CD4-positive, CD25-positive, alpha-beta regulatory T cell (primary cell): ENCODE results near the gene STATH. TPM values are rescaled to one million over a fixed set of nuclear protein-coding genes. Genes with fewer than 3 reads are reported as not detected.
"Not testable (repeated sequence)": the region's sequence is repeated elsewhere in the genome, so short reads cannot be mapped to it uniquely, and the experiment has no call there.

Source experiments
- ATAC-seq, 2 donors: fragments of 150-1000 bp; cut with Tn5 transposase; one replicate each; pipeline ENCODE4 v1.10.0; 2021; ENCODE audit warnings: low read depth in 2 of 2, moderate number of reproducible peaks in 2 of 2, moderate library complexity in 1 of 2
- DNase-seq, 3 donors: peaks; one replicate each; pipeline versions ENCODE4 v3.0.0 to v3.0.0-alpha.2; 2012 to 2022; ENCODE audit warnings: mixed read lengths in 1 of 3
- H3K27ac ChIP-seq: one replicate; pipeline ENCODE4 v1.7.0; 2013; ENCODE audit warnings: mild to moderate bottlenecking, low read length; ENCODE audit not compliant: insufficient read depth, poor library complexity, severe bottlenecking
- H3K27me3 ChIP-seq: one replicate; pipeline ENCODE4 v1.7.0; 2013; ENCODE audit warnings: low read length; ENCODE audit not compliant: control insufficient read depth, insufficient read depth
- H3K36me3 ChIP-seq: one replicate; pipeline ENCODE4 v1.7.0; 2013; ENCODE audit warnings: mild to moderate bottlenecking, low read length, moderate library complexity; ENCODE audit not compliant: control insufficient read depth, insufficient read depth
- H3K4me1 ChIP-seq: 2 replicates; pipeline ENCODE4 v1.7.0; 2013; ENCODE audit warnings: mild to moderate bottlenecking, low read length; ENCODE audit not compliant: insufficient read depth, control insufficient read depth, poor library complexity, severe bottlenecking
- H3K4me3 ChIP-seq: one replicate; pipeline ENCODE4 v1.7.0; 2013; ENCODE audit warnings: low read depth, mild to moderate bottlenecking, low read length, moderate library complexity
- H3K9me3 ChIP-seq, 2 experiments: 1 replicate in 1 of 2; 2 replicates in 1 of 2; pipeline ENCODE4 v1.7.0; 2013; ENCODE audit warnings: low read length in 2 of 2, mild to moderate bottlenecking in 1 of 2, moderate library complexity in 1 of 2; ENCODE audit not compliant: control insufficient read depth in 2 of 2
- H3K27ac Mint-ChIP-seq, 3 donors: one replicate each; pipeline ENCODE4 v1.8.0; 2020 to 2022; ENCODE audit warnings: mild to moderate bottlenecking in 3 of 3, mixed read lengths in 3 of 3, moderate library complexity in 2 of 3
- H3K27me3 Mint-ChIP-seq: one replicate; pipeline ENCODE4 v1.8.0; 2022; ENCODE audit warnings: mild to moderate bottlenecking, mixed read lengths
- H3K36me3 Mint-ChIP-seq: one replicate; pipeline ENCODE4 v1.8.0; 2020; ENCODE audit warnings: mixed read lengths
- H3K4me1 Mint-ChIP-seq, 4 donors: one replicate each; pipeline ENCODE4 v1.8.0; 2020 to 2022; ENCODE audit warnings: mixed read lengths in 4 of 4, mild to moderate bottlenecking in 1 of 4
- H3K4me3 Mint-ChIP-seq, 4 donors: one replicate each; pipeline ENCODE4 v1.8.0; 2020 to 2022; ENCODE audit warnings: mild to moderate bottlenecking in 4 of 4, mixed read lengths in 4 of 4, moderate library complexity in 3 of 4
- H3K9me3 Mint-ChIP-seq, 7 donors: one replicate each; pipeline ENCODE4 v1.8.0; 2020 to 2022; ENCODE audit warnings: mixed read lengths in 7 of 7, mild to moderate bottlenecking in 3 of 7, moderate library complexity in 2 of 7
- polyA plus RNA-seq, 4 donors: library from polyadenylated mRNA; unstranded; fragments of 300-500 nt; fragmentation: Illumina TruSeq; gene quantifications; one replicate each; pipeline ENCODE4 v1.2.3, GENCODE V29; 2021
- total RNA-seq: library from RNA; stranded (reverse); gene quantifications from one replicate; pipeline ENCODE4 v1.2.3, GENCODE V29; 2022

STATH gene
- total and polyA plus RNA-seq, 5 donors from 2014 or later, result not detected

GRCh38 chr4:69986663-69987062 lies 9.1 kb upstream of the STATH start:
- Histone ChIP-seq H3K9me3 (no peaks in the 10 kb centered on the region), H3K4me3 (no peak overlapping the region), H3K27ac (no peak overlapping the region), H3K4me1 (no peaks in the 10 kb centered on the region), H3K36me3 (no peaks in the 10 kb centered on the region), H3K27me3 (no peaks in the 10 kb centered on the region)
- Mint-ChIP-seq H3K36me3 (no peaks in the 10 kb centered on the region), H3K4me1 (no peaks in the 10 kb centered on the region), H3K4me3 (no peak overlapping the region), H3K27ac (no peak overlapping the region), H3K27me3 (no peaks in the 10 kb centered on the region), H3K9me3 (no peaks in the 10 kb centered on the region)
- DNase-seq (no peak), ATAC-seq (no peak)

DNA sequence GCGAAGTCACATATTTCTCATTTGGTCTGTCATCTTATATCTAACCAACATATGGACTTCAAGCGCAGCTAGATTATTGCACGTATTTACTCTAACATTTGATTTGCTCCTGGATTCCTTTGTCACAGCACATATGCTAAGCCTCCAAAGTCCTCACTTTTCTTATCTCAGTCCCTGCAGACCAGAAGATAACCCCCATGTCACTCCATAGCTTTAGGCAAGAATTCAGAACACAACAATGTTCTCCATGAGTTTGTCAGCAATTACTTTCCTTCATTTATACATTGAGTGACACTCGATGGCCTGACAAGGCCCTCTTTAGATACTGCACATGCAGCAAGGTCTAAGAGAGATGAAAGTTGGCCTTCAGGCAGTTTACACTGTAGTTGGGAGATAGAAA lies 4.8 kb upstream of the STATH start:
- DNase-seq (no peak), ATAC-seq (no peak)
- H3K36me3 Mint-ChIP-seq, result no peaks in the 10 kb centered on the region
- Histone ChIP-seq H3K9me3 (no peaks in the 10 kb centered on the region), H3K27me3 (no peaks in the 10 kb centered on the region), H3K4me3 (no peak overlapping the region), H3K4me1 (no peaks in the 10 kb centered on the region), H3K27ac (no peak overlapping the region), H3K36me3 (no peaks in the 10 kb centered on the region)
- no peak overlapping the region for H3K4me3 Mint-ChIP-seq
- peaks cover 0 to 3% (median 0%) of the 10 kb centered on the region in 7 donors for H3K9me3 Mint-ChIP-seq
- no peaks in the 10 kb centered on the region for H3K27me3 Mint-ChIP-seq
- H3K4me1 Mint-ChIP-seq, result no peaks in the 10 kb centered on the region
- H3K27ac Mint-ChIP-seq, result no peak overlapping the region

- Mint-ChIP-seq H3K9me3 (peaks cover 0 to 7% (median 0%) of the 10 kb centered on the region in 7 donors), H3K4me3 (no peak overlapping the region), H3K36me3 (no peaks in the 10 kb centered on the region), H3K27me3 (no peaks in the 10 kb centered on the region), H3K27ac (no peak overlapping the region), H3K4me1 (no peaks in the 10 kb centered on the region)
- no peaks in the 10 kb centered on the region for H3K27me3 ChIP-seq
- no peak overlapping the region for H3K27ac ChIP-seq
- no peaks in the 10 kb centered on the region for H3K4me1 ChIP-seq
- ATAC-seq, result no peak
- H3K4me3 ChIP-seq, result no peak overlapping the region
- H3K36me3 ChIP-seq, result no peaks in the 10 kb centered on the region
- H3K9me3 ChIP-seq, result no peaks in the 10 kb centered on the region
- DNase-seq, result no peak
Observed at GRCh38 chr4:69994782-69995181, 984 bp upstream of the STATH start.

- no peaks in the 10 kb centered on the region for H3K27me3 ChIP-seq
- no peak overlapping the region for H3K4me3 Mint-ChIP-seq
- ATAC-seq (no peak), DNase-seq (no peak)
- H3K4me1 ChIP-seq, result no peaks in the 10 kb centered on the region
- H3K27ac ChIP-seq, result no peak overlapping the region
- no peaks in the 10 kb centered on the region for H3K4me1 Mint-ChIP-seq
- H3K36me3 Mint-ChIP-seq, result no peaks in the 10 kb centered on the region
- H3K27me3 Mint-ChIP-seq, result no peaks in the 10 kb centered on the region
- H3K9me3 Mint-ChIP-seq, result peaks cover 0 to 5% (median 0%) of the 10 kb centered on the region in 7 donors
- H3K27ac Mint-ChIP-seq, result no peak overlapping the region
- no peaks in the 10 kb centered on the region for H3K36me3 ChIP-seq
- H3K9me3 ChIP-seq, result no peaks in the 10 kb centered on the region
- no peak overlapping the region for H3K4me3 ChIP-seq
Observed at GRCh38 chr4:69999420-69999819, 3.7 kb downstream of the STATH start.

- Mint-ChIP-seq H3K9me3 (peaks cover 0 to 9% (median 0%) of the 10 kb centered on the region in 7 donors), H3K27me3 (no peaks in the 10 kb centered on the region), H3K36me3 (no peaks in the 10 kb centered on the region), H3K4me3 (no peak overlapping the region), H3K27ac (no peak overlapping the region), H3K4me1 (no peaks in the 10 kb centered on the region)
- H3K9me3 ChIP-seq, result no peaks in the 10 kb centered on the region
- H3K27me3 ChIP-seq, result no peaks in the 10 kb centered on the region
- no peaks in the 10 kb centered on the region for H3K4me1 ChIP-seq
- ATAC-seq, result no peak
- H3K27ac ChIP-seq, result no peak overlapping the region
- no peaks in the 10 kb centered on the region for H3K36me3 ChIP-seq
- H3K4me3 ChIP-seq, result no peak overlapping the region
- DNase-seq, result no peak
Observed at GRCh38 chr4:70000711-70001110, 4.9 kb downstream of the STATH start.

GRCh38 chr4:70002507-70002906 lies 6.7 kb downstream of the STATH start:
- no peak overlapping the region for H3K27ac Mint-ChIP-seq
- ATAC-seq (no peak), DNase-seq (no peak)
- no peaks in the 10 kb centered on the region for H3K9me3 ChIP-seq
- no peaks in the 10 kb centered on the region for H3K27me3 Mint-ChIP-seq
- no peaks in the 10 kb centered on the region for H3K4me1 ChIP-seq
- no peak overlapping the region for H3K27ac ChIP-seq
- H3K27me3 ChIP-seq, result no peaks in the 10 kb centered on the region
- H3K36me3 Mint-ChIP-seq, result no peaks in the 10 kb centered on the region
- no peak overlapping the region for H3K4me3 ChIP-seq
- peaks cover 0 to 9% (median 0%) of the 10 kb centered on the region in 7 donors for H3K9me3 Mint-ChIP-seq
- no peaks in the 10 kb centered on the region for H3K4me1 Mint-ChIP-seq
- no peak overlapping the region for H3K4me3 Mint-ChIP-seq
- H3K36me3 ChIP-seq, result no peaks in the 10 kb centered on the region

GRCh38 chr4:70008771-70009170 lies 13.0 kb downstream of the STATH start:
- no peaks in the 10 kb centered on the region for H3K27me3 Mint-ChIP-seq
- no peak overlapping the region for H3K4me3 ChIP-seq
- H3K9me3 Mint-ChIP-seq, result peaks cover 0 to 14% (median 4%) of the 10 kb centered on the region in 7 donors
- H3K4me3 Mint-ChIP-seq, result no peak overlapping the region
- no peak overlapping the region for H3K27ac Mint-ChIP-seq
- no peak overlapping the region for H3K27ac ChIP-seq
- no peaks in the 10 kb centered on the region for H3K4me1 ChIP-seq
- no peak for ATAC-seq
- no peaks in the 10 kb centered on the region for H3K36me3 Mint-ChIP-seq
- H3K9me3 ChIP-seq, result peaks cover 0 to 3% of the 10 kb centered on the region in 2 experiments
- H3K27me3 ChIP-seq, result no peaks in the 10 kb centered on the region
- H3K4me1 Mint-ChIP-seq, result no peaks in the 10 kb centered on the region
- no peak for DNase-seq
- H3K36me3 ChIP-seq, result no peaks in the 10 kb centered on the region

GRCh38 chr4:70019006-70019405 lies 23.2 kb downstream of the STATH start:
- H3K4me3 Mint-ChIP-seq, H3K27ac Mint-ChIP-seq, H3K27me3 ChIP-seq, H3K36me3 ChIP-seq, H3K4me3 ChIP-seq, H3K4me1 Mint-ChIP-seq, H3K36me3 Mint-ChIP-seq, H3K9me3 ChIP-seq, H3K4me1 ChIP-seq, H3K27ac ChIP-seq, H3K9me3 Mint-ChIP-seq, ATAC-seq, H3K27me3 Mint-ChIP-seq, DNase-seq: not testable (repeated sequence)
